Right lobe of liver (tissue), 6 donors: Measurements from ENCODE around the gene TGDS. TPM values are rescaled to one million over a fixed set of nuclear protein-coding genes. Genes with fewer than 3 reads are reported as not detected.

Experiments used
- ATAC-seq, 4 donors: fragments of 200-7000 bp; cut with Tn5 transposase; one replicate each; pipeline ENCODE4 v1.9.1; 2020; ENCODE audit warnings: mild to moderate bottlenecking in 4 of 4, moderate library complexity in 4 of 4
- DNase-seq, 3 donors: peaks; one replicate each; pipeline ENCODE4 v3.0.0-alpha.2; 2020
- H3K27ac ChIP-seq, 3 donors: fragments of 200-600 bp; one replicate each; pipeline ENCODE4 v1.8.0; 2022
- H3K27me3 ChIP-seq, 2 donors: fragments of 200-600 bp; one replicate each; pipeline ENCODE4 v1.8.0; 2022
- H3K36me3 ChIP-seq, 4 donors: fragments of 200-600 bp; sonication (generic) in 1 of 4; one replicate each; pipeline versions ENCODE4 v1.5.1 to v1.8.0; 2017 to 2022; ENCODE audit warnings: control low read depth in 1 of 4
- H3K4me1 ChIP-seq, 4 donors: fragments of 200-600 bp; sonication (generic) in 1 of 4; one replicate each; pipeline versions ENCODE4 v1.5.1 to v1.8.0; 2017 to 2022; ENCODE audit warnings: control low read depth in 1 of 4
- H3K4me3 ChIP-seq, 3 donors: fragments of 200-600 bp; one replicate each; pipeline ENCODE4 v1.8.0; 2022
- H3K9me3 ChIP-seq, 4 donors: fragments of 200-600 bp; sonication (generic) in 1 of 4; one replicate each; pipeline versions ENCODE4 v1.5.1 to v1.8.0; 2017 to 2022; ENCODE audit warnings: control low read depth in 1 of 4
- POLR2A ChIP-seq: fragments of 450-650 bp; IDR thresholded peaks from one replicate; pipeline ENCODE4 v1.6.1; 2017; ENCODE audit warnings: antibody characterized with exemption, mild to moderate bottlenecking
- WGBS: methylation state at CpG from one replicate; pipeline ENCODE4 v1.1.6; 2018; ENCODE audit warnings: low coverage, low lambda C conversion rate; ENCODE audit not compliant: insufficient coverage; ENCODE audit errors: missing lambda C conversion rate; 5-methylcytosine and 5-hydroxymethylcytosine counted together
- intact Hi-C, 2 donors: fragments of 100-400 bp; cut with DNase I; formaldehyde crosslinking; loops; one replicate each; pipeline versions ENCODE4 v1.11.2 to v1.14.1; 2022
- total RNA-seq, 6 experiments: library from RNA; depleted of rRNA in 2 of 6; stranded (reverse); fragments of >200 nt in 2 of 6; fragmentation: NEBNext Ultra II Directional in 3 of 6; extraction: Animal tissue kit (Norgen Biotek cat#: 25700) in 3 of 6; gene quantifications; one replicate each; pipeline versions ENCODE4 v1.1.0 to v1.2.4, GENCODE V29; 2016 to 2023
- TF ChIP-seq, protein P1 (sequence below), 4 donors: fragments of 200-600 bp in 3 of 4; fragments of 450-650 bp in 1 of 4; IDR thresholded peaks; one replicate each; pipeline versions ENCODE4 v1.5.1 to v1.8.0; 2016 to 2022; ENCODE audit warnings: antibody characterized with exemption in 4 of 4, mild to moderate bottlenecking in 2 of 4
- donor health status: DM: no; HTN: yes; CAD: no.
- donor health status: DM: no; HTN: no; CAD: no.
- donor health status: DM: no; HTN: no; CAD: no.
- donor health status: DM: no; HTN: yes; CAD: no.
- donor health status: DM: no; HTN: yes; CAD: no.

The TGDS gene
- total RNA-seq, 6 experiments from 2014 or later: 8.6 to 11.9 (median 9.6) TPM

- DNase-seq (no peak), ATAC-seq (peak in 1 of 4 donors; percentile 24)
- intact Hi-C loops: no loop called here
- Histone ChIP-seq H3K27ac (no peak overlapping the region), H3K4me1 (peaks cover 0 to 4% (median 0%) of the 10 kb centered on the region in 4 donors), H3K4me3 (no peak overlapping the region), H3K36me3 (no peaks in the 10 kb centered on the region), H3K27me3 (no peaks in the 10 kb centered on the region), H3K9me3 (no peaks in the 10 kb centered on the region)
- 89% methylated on average over 3 of the region's 7 CpGs for WGBS
- TF ChIP-seq, protein P1, sequence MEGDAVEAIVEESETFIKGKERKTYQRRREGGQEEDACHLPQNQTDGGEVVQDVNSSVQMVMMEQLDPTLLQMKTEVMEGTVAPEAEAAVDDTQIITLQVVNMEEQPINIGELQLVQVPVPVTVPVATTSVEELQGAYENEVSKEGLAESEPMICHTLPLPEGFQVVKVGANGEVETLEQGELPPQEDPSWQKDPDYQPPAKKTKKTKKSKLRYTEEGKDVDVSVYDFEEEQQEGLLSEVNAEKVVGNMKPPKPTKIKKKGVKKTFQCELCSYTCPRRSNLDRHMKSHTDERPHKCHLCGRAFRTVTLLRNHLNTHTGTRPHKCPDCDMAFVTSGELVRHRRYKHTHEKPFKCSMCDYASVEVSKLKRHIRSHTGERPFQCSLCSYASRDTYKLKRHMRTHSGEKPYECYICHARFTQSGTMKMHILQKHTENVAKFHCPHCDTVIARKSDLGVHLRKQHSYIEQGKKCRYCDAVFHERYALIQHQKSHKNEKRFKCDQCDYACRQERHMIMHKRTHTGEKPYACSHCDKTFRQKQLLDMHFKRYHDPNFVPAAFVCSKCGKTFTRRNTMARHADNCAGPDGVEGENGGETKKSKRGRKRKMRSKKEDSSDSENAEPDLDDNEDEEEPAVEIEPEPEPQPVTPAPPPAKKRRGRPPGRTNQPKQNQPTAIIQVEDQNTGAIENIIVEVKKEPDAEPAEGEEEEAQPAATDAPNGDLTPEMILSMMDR (IDR thresholded peaks at IDR 0.05): no peak
- TF ChIP-seq POLR2A: no peak
Observed at GRCh38 chr13:94524407-94524806, 71.5 kb downstream of the TGDS start.

Other genes starting within 250 kb of the TGDS start
- gene DCT, start 116.5 kb downstream of the TGDS start, total RNA-seq: under 1 TPM in 4 of 6 experiments, not detected in 2; 0.10 to 0.35 (median 0.11) TPM
- gene GPR180, start 5.7 kb upstream of the TGDS start, total RNA-seq: 1 to 10 TPM; 4.1 to 7.9 (median 5.0) TPM
- gene SOX21, start 116.4 kb upstream of the TGDS start, total RNA-seq: not detected